IMR-90 (cell line): Measurements from ENCODE around the gene LDLRAD4. TPM values are rescaled to one million over a fixed set of nuclear protein-coding genes. Genes with fewer than 3 reads are reported as not detected.

Experiments used
- ATAC-seq: fragments of 200-7000 bp; cut with Tn5 transposase; 2 replicates; pipeline ENCODE4 v1.9.1; 2020; ENCODE audit warnings: low read depth, mild to moderate bottlenecking, moderate library complexity
- BruUV-seq: library from RNA; stranded (reverse); fragments of 400-500 nt; replicated peaks from 2 replicates; lab custom pipeline; 2021; lab: Mats Ljungman, UMichigan
- CTCF ChIA-PET: fragments of 300-600 bp; formaldehyde crosslinking; extraction: SDS; loops from one replicate; lab custom pipeline; 2021; ENCODE audit warnings: antibody characterized with exemption; lab: Yijun Ruan, JAX
- POLR2A ChIA-PET: fragments of 300-600 bp; sonication (Branson Sonifier 250); formaldehyde crosslinking; loops from one replicate; lab custom pipeline; 2022; ENCODE audit warnings: antibody characterized with exemption; ENCODE audit not compliant: unreplicated experiment; lab: Charles Lee
- DNase-seq: peaks from one replicate; pipeline ENCODE4 v3.0.0; 2013
- H2AFZ ChIP-seq: replicated peaks from 2 replicates; pipeline ENCODE3; 2013; ENCODE audit warnings: low read length, mild to moderate bottlenecking; ENCODE audit not compliant: poor library complexity
- H2AK5ac ChIP-seq: 2 replicates; pipeline ENCODE4 v1.6.1; 2013; ENCODE audit warnings: low read depth, low read length, inconsistent platforms
- H2AK9ac ChIP-seq: replicated peaks from 2 replicates; pipeline ENCODE3; 2013; ENCODE audit warnings: mild to moderate bottlenecking, low read depth, low read length, moderate library complexity; ENCODE audit not compliant: poor library complexity
- H2BK120ac ChIP-seq: 2 replicates; pipeline ENCODE4 v1.6.1; 2013; ENCODE audit warnings: low read depth, low read length, inconsistent platforms
- H2BK15ac ChIP-seq: 3 replicates; pipeline ENCODE4 v1.6.1; 2013; ENCODE audit warnings: low read depth, low read length, inconsistent platforms
- H2BK20ac ChIP-seq: 2 replicates; pipeline ENCODE4 v1.6.1; 2013; ENCODE audit warnings: low read depth, mild to moderate bottlenecking, inconsistent platforms, low read length, moderate library complexity
- H2BK5ac ChIP-seq: 2 replicates; pipeline ENCODE4 v1.6.1; 2013; ENCODE audit warnings: mild to moderate bottlenecking, low read depth, low read length, inconsistent platforms; ENCODE audit not compliant: poor library complexity, severe bottlenecking
- H3K14ac ChIP-seq: replicated peaks from 2 replicates; pipeline ENCODE4 v1.6.1; 2013; ENCODE audit warnings: low read depth, low read length, inconsistent platforms
- H3K18ac ChIP-seq: 2 replicates; pipeline ENCODE4 v1.6.1; 2013; ENCODE audit warnings: low read depth, low read length, control low read depth
- H3K23ac ChIP-seq: 2 replicates; pipeline ENCODE4 v1.6.1; 2013; ENCODE audit warnings: low read depth, low read length, inconsistent platforms
- H3K27ac ChIP-seq: 2 replicates; pipeline ENCODE4 v1.5.1; 2013; ENCODE audit warnings: mild to moderate bottlenecking, control low read depth, low read length; ENCODE audit not compliant: insufficient read depth
- H3K27me3 ChIP-seq: 2 replicates; pipeline ENCODE4 v1.6.1; 2013; ENCODE audit warnings: low read length; ENCODE audit not compliant: control insufficient read depth, insufficient read depth
- H3K36me3 ChIP-seq: 2 replicates; pipeline ENCODE4 v1.6.1; 2013; ENCODE audit warnings: low read length, mixed read lengths; ENCODE audit not compliant: control insufficient read depth, insufficient read depth
- H3K4ac ChIP-seq: 2 replicates; pipeline ENCODE4 v1.6.1; 2013; ENCODE audit warnings: low read depth, low read length, inconsistent platforms
- H3K4me1 ChIP-seq: 2 replicates; pipeline ENCODE4 v1.6.1; 2013; ENCODE audit warnings: low read length, mixed read lengths; ENCODE audit not compliant: control insufficient read depth, insufficient read depth
- H3K4me2 ChIP-seq: 2 replicates; pipeline ENCODE4 v1.6.1; 2013; ENCODE audit warnings: low read depth, mild to moderate bottlenecking, control low read depth, low read length, moderate library complexity
- H3K4me3 ChIP-seq: 2 replicates; pipeline ENCODE4 v1.5.1; 2013; ENCODE audit warnings: low read depth, mild to moderate bottlenecking, control low read depth, low read length, moderate library complexity; ENCODE audit not compliant: insufficient read depth
- H3K56ac ChIP-seq: 2 replicates; pipeline ENCODE4 v1.6.1; 2013; ENCODE audit warnings: low read length, inconsistent platforms; ENCODE audit not compliant: insufficient read depth; ENCODE audit errors: extremely low read depth
- H3K79me1 ChIP-seq, 2 experiments: 2 replicates each; pipeline ENCODE4 v1.6.1; 2013; ENCODE audit warnings: low read length in 2 of 2, inconsistent platforms in 1 of 2, low read depth in 1 of 2
- H3K9ac ChIP-seq: 2 replicates; pipeline ENCODE4 v1.6.1; 2013; ENCODE audit warnings: low read depth, low read length, control low read depth
- H3K9me1 ChIP-seq: 2 replicates; pipeline ENCODE4 v1.6.1; 2013; ENCODE audit warnings: low read length, inconsistent platforms; ENCODE audit not compliant: insufficient read depth
- H3K9me3 ChIP-seq: 2 replicates; pipeline ENCODE4 v1.6.1; 2013; ENCODE audit warnings: low read length; ENCODE audit not compliant: control insufficient read depth, insufficient read depth
- H4K20me1 ChIP-seq: 2 replicates; pipeline ENCODE4 v1.6.1; 2013; ENCODE audit warnings: low read length, inconsistent platforms; ENCODE audit not compliant: insufficient read depth
- H4K5ac ChIP-seq: 2 replicates; pipeline ENCODE4 v1.6.1; 2013; ENCODE audit warnings: mild to moderate bottlenecking, low read depth, low read length, control low read depth
- H4K8ac ChIP-seq, 2 experiments: 2 replicates each; pipeline ENCODE4 v1.6.1; 2013; ENCODE audit warnings: low read depth in 2 of 2, low read length in 2 of 2, control low read depth in 1 of 2, inconsistent platforms in 1 of 2
- H4K91ac ChIP-seq: 2 replicates; pipeline ENCODE4 v1.6.1; 2013; ENCODE audit warnings: low read depth, low read length, inconsistent platforms; ENCODE audit not compliant: insufficient read depth
- CEBPB ChIP-seq: IDR thresholded peaks from 2 replicates; pipeline ENCODE4 v1.6.1; 2012; ENCODE audit warnings: low read depth, low read length, improper control_type of control experiment
- CHD1 ChIP-seq: IDR thresholded peaks from 2 replicates; pipeline ENCODE4 v1.6.1; 2012; ENCODE audit warnings: low read depth, low read length, improper control_type of control experiment
- ELK1 ChIP-seq: fragments of 150-350 bp; IDR thresholded peaks from 2 replicates; pipeline ENCODE4 v1.6.1; 2016; ENCODE audit warnings: low read depth, mild to moderate bottlenecking, low read length, moderate library complexity, borderline replicate concordance
- FOS ChIP-seq: fragments of 150-350 bp; IDR thresholded peaks from 2 replicates; pipeline ENCODE4 v1.6.1; 2016; ENCODE audit warnings: low read depth, low read length
- MAFK ChIP-seq: IDR thresholded peaks from 2 replicates; pipeline ENCODE4 v1.6.1; 2012; ENCODE audit warnings: low read depth, low read length, improper control_type of control experiment
- MAZ ChIP-seq: IDR thresholded peaks from 2 replicates; pipeline ENCODE4 v1.6.1; 2012; ENCODE audit warnings: low read depth, mild to moderate bottlenecking, low read length, improper control_type of control experiment, moderate library complexity, borderline replicate concordance
- MXI1 ChIP-seq: IDR thresholded peaks from 2 replicates; pipeline ENCODE4 v1.6.1; 2012; ENCODE audit warnings: low read depth, mild to moderate bottlenecking, low read length, moderate library complexity, borderline replicate concordance
- POLR2A ChIP-seq: IDR thresholded peaks from 2 replicates; pipeline ENCODE4 v1.6.1; 2012; ENCODE audit warnings: mild to moderate bottlenecking, low read depth, low read length
- RAD21 ChIP-seq: IDR thresholded peaks from 2 replicates; pipeline ENCODE4 v1.6.1; 2012; ENCODE audit warnings: low read length, improper control_type of control experiment
- RCOR1 ChIP-seq: IDR thresholded peaks from 2 replicates; pipeline ENCODE4 v1.6.1; 2012; ENCODE audit warnings: mild to moderate bottlenecking, low read length, improper control_type of control experiment; ENCODE audit not compliant: insufficient replicate concordance
- RFX5 ChIP-seq: IDR thresholded peaks from 2 replicates; pipeline ENCODE4 v1.8.0; 2012; ENCODE audit warnings: low read depth, mild to moderate bottlenecking, low read length, moderate library complexity
- SMC3 ChIP-seq: fragments of 150-350 bp; IDR thresholded peaks from 2 replicates; pipeline ENCODE4 v1.6.1; 2016; ENCODE audit warnings: low read depth, mild to moderate bottlenecking, antibody characterized with exemption, low read length, moderate library complexity
- WGBS, 2 experiments: methylation state at CpG; one replicate each; pipeline versions ENCODE4 v1.1.5 to v1.1.7; 2013; ENCODE audit warnings: missing lambda C conversion rate in 2 of 2; ENCODE audit not compliant: insufficient read length in 1 of 2; ENCODE audit errors: extremely low coverage in 2 of 2; 5-methylcytosine and 5-hydroxymethylcytosine counted together
- dilution Hi-C: fragments of 300-500 bp; cut with HindIII; formaldehyde crosslinking; loops from one replicate; pipeline ENCODE4 v1.14.3; 2018; ENCODE audit warnings: low sequenced_read_pairs; ENCODE audit not compliant: unreplicated experiment
- in situ Hi-C: fragments of 300-500 bp; cut with MboI; formaldehyde crosslinking; loops from 3 replicates; pipeline ENCODE4 v1.14.3; 2019; ENCODE audit warnings: low sequenced_read_pairs, inconsistent platforms, mixed read lengths
- intact Hi-C: fragments of 100-400 bp; cut with micrococcal nuclease; formaldehyde crosslinking; loops from 2 replicates; pipeline ENCODE4 v1.10.0; 2022
- polyA plus RNA-seq, 3 experiments: library from polyadenylated mRNA; depleted of rRNA; stranded (reverse); fragments of >200 nt; gene quantifications; 2 replicates each; pipeline ENCODE4 v1.2.3, GENCODE V29; 2012; ENCODE audit warnings: low replicate concordance in 1 of 3
- total RNA-seq: library from RNA; depleted of rRNA; stranded (reverse); fragments of >200 nt; gene quantifications from 2 replicates; pipeline ENCODE4 v1.2.3, GENCODE V29; 2012
- TF ChIP-seq, protein P1 (sequence below): conservative IDR thresholded peaks from 2 replicates; pipeline ENCODE4 v1.5.1; 2012; ENCODE audit warnings: mild to moderate bottlenecking, low read depth, low read length, improper control_type of control experiment
- TF ChIP-seq, protein P2 (sequence below): fragments of 150-350 bp; IDR thresholded peaks from 2 replicates; pipeline ENCODE4 v1.6.1; 2017; ENCODE audit warnings: mild to moderate bottlenecking, antibody characterized with exemption, low read length, low read depth

The LDLRAD4 gene
- total and polyA plus RNA-seq, 2 of the 4 experiments (the other 2 are of a cell fraction) = not detected

DNA sequence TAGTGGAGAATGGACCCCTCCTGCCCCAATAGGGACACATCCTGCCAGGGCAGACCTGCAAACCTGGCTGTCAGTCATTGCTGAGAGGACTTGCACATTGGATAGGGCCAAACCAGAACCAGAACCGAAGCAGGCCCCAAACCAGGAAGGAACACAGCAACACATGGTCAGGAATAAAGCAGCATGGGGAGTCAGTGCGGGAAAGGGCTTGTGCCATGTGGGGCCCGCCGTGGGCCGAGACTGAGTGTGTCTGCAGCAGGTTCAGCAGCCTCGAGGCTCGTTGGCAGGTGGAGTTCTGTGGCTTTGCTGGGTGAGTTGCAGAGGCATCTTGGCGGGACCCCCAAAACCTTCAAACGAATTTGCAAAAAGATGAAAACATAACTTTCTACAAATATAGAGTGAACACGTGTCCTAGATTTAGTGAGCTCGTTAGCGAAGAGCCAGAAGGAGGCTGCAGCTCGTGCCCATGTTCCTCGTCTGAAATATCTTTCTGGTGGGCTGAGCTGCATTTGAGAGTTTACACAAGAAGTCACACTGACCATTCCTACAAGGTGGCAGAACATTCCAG lies 44.9 kb upstream of the LDLRAD4 start (continued):
- TF ChIP-seq MXI1 = no peak
- no peak for TF ChIP-seq RCOR1
- no peak for TF ChIP-seq CEBPB

GRCh38 chr18:13175266-13175665 lies 43.3 kb upstream of the LDLRAD4 start:
- Histone ChIP-seq H2BK5ac (no peak overlapping the region), H4K20me1 (no peaks in the 10 kb centered on the region), H3K9me3 (no peaks in the 10 kb centered on the region), H2AK5ac (no peak overlapping the region), H3K36me3 (no peaks in the 10 kb centered on the region), H4K91ac (no peak overlapping the region), H2AFZ (no peak overlapping the region), H3K4me1 (no peaks in the 10 kb centered on the region), H2BK15ac (no peak overlapping the region), H4K5ac (no peak overlapping the region), H3K27me3 (peaks cover 12% of the 10 kb centered on the region), H2BK120ac (no peak overlapping the region), H3K23ac (no peak overlapping the region), H3K18ac (no peak overlapping the region), H4K8ac (no peak overlapping the region), H3K56ac (no peak overlapping the region), H3K4me3 (no peak overlapping the region), H2BK20ac (no peak overlapping the region), H3K4me2 (no peak overlapping the region), H3K79me1 (no peaks in the 10 kb centered on the region), H3K4ac (no peak overlapping the region), H3K14ac (no peak overlapping the region), H3K9ac (no peak overlapping the region), H3K9me1 (no peaks in the 10 kb centered on the region), H2AK9ac (no peak overlapping the region), H3K27ac (no peak overlapping the region)
- ChIA-PET POLR2A (no interaction called here), CTCF (no interaction called here)
- dilution Hi-C loops = no loop called here
- WGBS, 2 experiments = 28% methylated on average over 5 of the region's 8 CpGs; no CpG with 5 or more reads in 1 of the 2 experiments
- intact Hi-C loops = no loop called here
- ATAC-seq (no peak), DNase-seq (no peak)
- BruUV-seq = no TSS peak
- in situ Hi-C loops = no loop called here
- no peak for TF ChIP-seq MXI1
- TF ChIP-seq, protein P1, sequence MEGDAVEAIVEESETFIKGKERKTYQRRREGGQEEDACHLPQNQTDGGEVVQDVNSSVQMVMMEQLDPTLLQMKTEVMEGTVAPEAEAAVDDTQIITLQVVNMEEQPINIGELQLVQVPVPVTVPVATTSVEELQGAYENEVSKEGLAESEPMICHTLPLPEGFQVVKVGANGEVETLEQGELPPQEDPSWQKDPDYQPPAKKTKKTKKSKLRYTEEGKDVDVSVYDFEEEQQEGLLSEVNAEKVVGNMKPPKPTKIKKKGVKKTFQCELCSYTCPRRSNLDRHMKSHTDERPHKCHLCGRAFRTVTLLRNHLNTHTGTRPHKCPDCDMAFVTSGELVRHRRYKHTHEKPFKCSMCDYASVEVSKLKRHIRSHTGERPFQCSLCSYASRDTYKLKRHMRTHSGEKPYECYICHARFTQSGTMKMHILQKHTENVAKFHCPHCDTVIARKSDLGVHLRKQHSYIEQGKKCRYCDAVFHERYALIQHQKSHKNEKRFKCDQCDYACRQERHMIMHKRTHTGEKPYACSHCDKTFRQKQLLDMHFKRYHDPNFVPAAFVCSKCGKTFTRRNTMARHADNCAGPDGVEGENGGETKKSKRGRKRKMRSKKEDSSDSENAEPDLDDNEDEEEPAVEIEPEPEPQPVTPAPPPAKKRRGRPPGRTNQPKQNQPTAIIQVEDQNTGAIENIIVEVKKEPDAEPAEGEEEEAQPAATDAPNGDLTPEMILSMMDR = no peak
- no peak for TF ChIP-seq FOS
- no peak for TF ChIP-seq POLR2A
- no peak for TF ChIP-seq RAD21
- TF ChIP-seq, protein P2, sequence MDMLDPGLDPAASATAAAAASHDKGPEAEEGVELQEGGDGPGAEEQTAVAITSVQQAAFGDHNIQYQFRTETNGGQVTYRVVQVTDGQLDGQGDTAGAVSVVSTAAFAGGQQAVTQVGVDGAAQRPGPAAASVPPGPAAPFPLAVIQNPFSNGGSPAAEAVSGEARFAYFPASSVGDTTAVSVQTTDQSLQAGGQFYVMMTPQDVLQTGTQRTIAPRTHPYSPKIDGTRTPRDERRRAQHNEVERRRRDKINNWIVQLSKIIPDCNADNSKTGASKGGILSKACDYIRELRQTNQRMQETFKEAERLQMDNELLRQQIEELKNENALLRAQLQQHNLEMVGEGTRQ = no peak
- TF ChIP-seq SMC3 = no peak
- TF ChIP-seq RCOR1 = no peak
- TF ChIP-seq MAFK = no peak
- no peak for TF ChIP-seq RFX5
- no peak for TF ChIP-seq CEBPB
- TF ChIP-seq ELK1 = no peak
- TF ChIP-seq CHD1 = no peak
- no peak for TF ChIP-seq MAZ
